Liver (tissue), 9 donors: ENCODE data around the gene WDR46. TPM values are rescaled to one million over a fixed set of nuclear protein-coding genes. Genes with fewer than 3 reads are reported as not detected.

Source experiments
- DNase-seq: peaks from one replicate; pipeline ENCODE4 v3.0.0-alpha.2; 2017; ENCODE audit warnings: low spot score
- H3K27ac ChIP-seq, 2 donors: one replicate each; pipeline ENCODE4 v1.7.0; 2013; ENCODE audit warnings: inconsistent platforms in 2 of 2, low read length in 2 of 2, control low read depth in 1 of 2, low read depth in 1 of 2, mild to moderate bottlenecking in 1 of 2
- H3K27me3 ChIP-seq, 4 donors: one replicate each; pipeline versions ENCODE4 v1.6.1 to v1.7.0; 2013; ENCODE audit warnings: low read length in 3 of 4, inconsistent platforms in 1 of 4, mild to moderate bottlenecking in 1 of 4, moderate library complexity in 1 of 4; ENCODE audit not compliant: control insufficient read depth in 4 of 4, insufficient read depth in 4 of 4
- H3K36me3 ChIP-seq, 4 donors: one replicate each; pipeline versions ENCODE4 v1.6.1 to v1.7.0; 2013; ENCODE audit warnings: low read length in 3 of 4, mild to moderate bottlenecking in 3 of 4, low read depth in 1 of 4, moderate library complexity in 1 of 4; ENCODE audit not compliant: control insufficient read depth in 4 of 4, insufficient read depth in 3 of 4
- H3K4me1 ChIP-seq, 4 donors: one replicate each; pipeline versions ENCODE4 v1.6.1 to v1.7.0; 2013; ENCODE audit warnings: low read length in 3 of 4, mild to moderate bottlenecking in 3 of 4, moderate library complexity in 1 of 4; ENCODE audit not compliant: control insufficient read depth in 4 of 4, insufficient read depth in 4 of 4
- H3K4me3 ChIP-seq, 3 donors: one replicate each; pipeline versions ENCODE4 v1.6.1 to v1.7.0; 2013; ENCODE audit warnings: low read length in 3 of 3, control low read depth in 1 of 3, low read depth in 1 of 3, mild to moderate bottlenecking in 1 of 3
- H3K9ac ChIP-seq, 2 donors: one replicate each; pipeline ENCODE4 v1.7.0; 2013; ENCODE audit warnings: low read length in 2 of 2, mild to moderate bottlenecking in 2 of 2, moderate library complexity in 2 of 2, control low read depth in 1 of 2, low read depth in 1 of 2
- H3K9me3 ChIP-seq, 4 donors: one replicate each; pipeline versions ENCODE4 v1.6.1 to v1.7.0; 2013; ENCODE audit warnings: low read length in 3 of 4; ENCODE audit not compliant: control insufficient read depth in 4 of 4
- ATF3 ChIP-seq: IDR thresholded peaks from 2 replicates; pipeline ENCODE4 v1.6.1; 2016; ENCODE audit warnings: antibody characterized with exemption
- EGR1 ChIP-seq, 2 donors: IDR thresholded peaks; 2 replicates each; pipeline ENCODE4 v1.6.1; 2016 to 2018; ENCODE audit warnings: antibody characterized with exemption in 2 of 2, low read depth in 2 of 2
- FOXA2 ChIP-seq: IDR thresholded peaks from 2 replicates; pipeline ENCODE4 v1.6.1; 2016; ENCODE audit warnings: antibody characterized with exemption
- JUND ChIP-seq, 2 donors: IDR thresholded peaks; 2 replicates each; pipeline ENCODE4 v1.6.1; 2016; ENCODE audit warnings: antibody characterized with exemption in 2 of 2
- MAX ChIP-seq: IDR thresholded peaks from 2 replicates; pipeline ENCODE4 v1.6.1; 2016; ENCODE audit warnings: antibody characterized with exemption
- RAD21 ChIP-seq, 2 donors: IDR thresholded peaks; 2 replicates each; pipeline ENCODE4 v1.6.1; 2016; ENCODE audit warnings: antibody characterized with exemption in 2 of 2, mild to moderate bottlenecking in 2 of 2
- REST ChIP-seq: IDR thresholded peaks from 2 replicates; pipeline ENCODE4 v1.6.1; 2016; ENCODE audit warnings: antibody characterized with exemption, mild to moderate bottlenecking
- SP1 ChIP-seq: IDR thresholded peaks from 2 replicates; pipeline ENCODE4 v1.6.1; 2018; ENCODE audit warnings: antibody characterized with exemption, mild to moderate bottlenecking
- TAF1 ChIP-seq: conservative IDR thresholded peaks from 2 replicates; pipeline ENCODE4 v1.6.1; 2016; ENCODE audit warnings: antibody characterized with exemption, mild to moderate bottlenecking
- YY1 ChIP-seq: IDR thresholded peaks from 2 replicates; pipeline ENCODE4 v1.6.1; 2016; ENCODE audit warnings: antibody characterized with exemption, mild to moderate bottlenecking
- WGBS: extraction: QIAGEN DNeasy Blood & Tissue Kit; methylation state at CpG from one replicate; pipeline ENCODE4 v1.1.7; 2013; 5-methylcytosine and 5-hydroxymethylcytosine counted together
- polyA plus RNA-seq, 2 donors: library from polyadenylated mRNA; stranded (reverse) in 1 of 2; unstranded in 1 of 2; fragments of 200-250 nt in 1 of 2; fragments of >200 nt in 1 of 2; fragmentation: Nextera tagmentation in 1 of 2; extraction: Ambion mirVana in 1 of 2; gene quantifications; one replicate each; pipeline versions ENCODE4 v1.2.1 to v1.2.3, GENCODE V29; 2013 to 2015
- total RNA-seq, 2 donors: library from RNA; depleted of rRNA; stranded (reverse); fragments of >200 nt; gene quantifications; one replicate each; pipeline ENCODE4 v1.2.3, GENCODE V29; 2014
- donor health status: healthy.
- donor health status: healthy.
- donor health status: healthy.
- donor health status: healthy.
- donor health status: healthy.

The WDR46 gene
- total and polyA plus RNA-seq, 4 donors, result 17.9 to 30.2 (median 25.7) TPM

- TF ChIP-seq REST (peak; percentile 92), TAF1 (peak; percentile 87), EGR1 (IDR thresholded peaks at IDR 0.05; ENCODE audit: low read depth in 2 of 2) (peak; percentile 57 to 70)
Measured at GRCh38 chr6:33271468-33272274, 17.4 kb downstream of the WDR46 start, which contains the start of the genes RPS18 and VPS52 (continued).

- H3K36me3 ChIP-seq, result peaks cover 3 to 53% (median 36%) of the 10 kb centered on the region in 4 donors
Measured at GRCh38 chr6:33271117-33271467, 17.9 kb downstream of the WDR46 start.

More at GRCh38 chr6:33271117-33271467, 17.9 kb downstream of the WDR46 start:
- Histone ChIP-seq H3K4me3 (peak overlapping the region; percentile 64 to 97 (median 96)), H3K27ac (peak overlapping the region; percentile 83 to 87), H3K27me3 (no peaks in the 10 kb centered on the region), H3K9me3 (no peaks in the 10 kb centered on the region), H3K4me1 (peaks cover 9 to 42% (median 34%) of the 10 kb centered on the region in 4 donors), H3K9ac (peak overlapping the region; percentile 97 to 98)
- 4% methylated on average over 7 of the region's 7 CpGs for WGBS
- no peak for DNase-seq
- TF ChIP-seq MAX (no peak), TAF1 (no peak), YY1 (no peak), ATF3 (no peak), FOXA2 (no peak), RAD21 (IDR thresholded peaks at IDR 0.05) (no peak), REST (no peak), SP1 (no peak), EGR1 (IDR thresholded peaks at IDR 0.05; ENCODE audit: low read depth in 2 of 2) (no peak), JUND (IDR thresholded peaks at IDR 0.05) (no peak)
